ENCODE data around the gene ARHGAP26. TPM values are rescaled to one million over a fixed set of nuclear protein-coding genes. Genes with fewer than 3 reads are reported as not detected.

ARHGAP26 gene
- total RNA-seq, 1 experiment from 2014 or later, result 65.5 TPM

GRCh38 chr5:143183989-143184388 is 413.8 kb downstream of the ARHGAP26 start:
- H3K4me1 ChIP-seq (ENCODE audit: control insufficient read depth, insufficient read depth, low read length), result peaks cover 14% of the 10 kb centered on the region
- BruUV-seq (replicated peaks), result no TSS peak
- intact Hi-C loops (cut with micrococcal nuclease; ENCODE audit: unreplicated experiment) (no loop called here), in situ Hi-C loops (cut with HindIII; ENCODE audit: low pct_unique_long_range_greater_than_20kb, low sequenced_read_pairs) (no loop called here)
- DNase-seq (ENCODE audit: low read depth, low spot score) (no peak), ATAC-seq (no peak)
- ChIA-PET POLR2A (interaction anchor here (0.6 to 0.7 kb wide), 2 partner anchors 221 to 478 kb away, joined by 3 to 6 read pairs; no protein-coding TSS in a partner anchor), CTCF (no interaction called here)
- no peaks in the 10 kb centered on the region for H3K9me3 ChIP-seq (ENCODE audit: control insufficient read depth, insufficient read depth, low read depth, low read length)
- TF ChIP-seq REST (IDR thresholded peaks at IDR 0.05; ENCODE audit: insufficient read depth in 1 of 2, low read depth in 2 of 2, low read length in 1 of 2) (no peak), POLR2AphosphoS5 (IDR thresholded peaks at IDR 0.05; ENCODE audit: low read depth, low read length) (no peak), TCF7L2 (IDR thresholded peaks at IDR 0.05; ENCODE audit: low read depth, low read length) (no peak), CTCF (IDR thresholded peaks at IDR 0.05) (no peak), SIN3A (IDR thresholded peaks at IDR 0.05; ENCODE audit: borderline replicate concordance, insufficient read depth, low read depth, low read length) (no peak)
- H3K27me3 ChIP-seq (ENCODE audit: control insufficient read depth, insufficient read depth, low read length), result no peaks in the 10 kb centered on the region
- no peak overlapping the region for H3K4me3 ChIP-seq (ENCODE audit: low read depth in 2 of 2, low read length in 2 of 2)
- no peaks in the 10 kb centered on the region for H3K36me3 ChIP-seq (ENCODE audit: control insufficient read depth, insufficient read depth, low read length)
- no peak overlapping the region for H3K27ac ChIP-seq (ENCODE audit: low read length)

- Histone ChIP-seq H3K9me3 (ENCODE audit: control insufficient read depth, insufficient read depth, low read depth, low read length) (no peaks in the 10 kb centered on the region), H3K27ac (ENCODE audit: low read length) (no peak overlapping the region), H3K4me3 (ENCODE audit: low read depth in 2 of 2, low read length in 2 of 2) (no peak overlapping the region), H3K4me1 (ENCODE audit: control insufficient read depth, insufficient read depth, low read length) (peaks cover 14% of the 10 kb centered on the region), H3K36me3 (ENCODE audit: control insufficient read depth, insufficient read depth, low read length) (no peaks in the 10 kb centered on the region), H3K27me3 (ENCODE audit: control insufficient read depth, insufficient read depth, low read length) (no peaks in the 10 kb centered on the region)
- BruUV-seq (replicated peaks), result no TSS peak
- intact Hi-C loops (cut with micrococcal nuclease; ENCODE audit: unreplicated experiment) (no loop called here), in situ Hi-C loops (cut with HindIII; ENCODE audit: low pct_unique_long_range_greater_than_20kb, low sequenced_read_pairs) (no loop called here)
- POLR2A ChIA-PET, result no interaction called here
- DNase-seq (ENCODE audit: low read depth, low spot score), result no peak
- TF ChIP-seq POLR2AphosphoS5 (IDR thresholded peaks at IDR 0.05; ENCODE audit: low read depth, low read length) (no peak), SIN3A (IDR thresholded peaks at IDR 0.05; ENCODE audit: borderline replicate concordance, insufficient read depth, low read depth, low read length) (no peak), CTCF (IDR thresholded peaks at IDR 0.05) (no peak), REST (IDR thresholded peaks at IDR 0.05; ENCODE audit: insufficient read depth in 1 of 2, low read depth in 2 of 2, low read length in 1 of 2) (no peak), TCF7L2 (IDR thresholded peaks at IDR 0.05; ENCODE audit: low read depth, low read length) (no peak)
- CTCF ChIA-PET, result no interaction called here
- ATAC-seq, result no peak
These were observed 416.4 kb downstream of the ARHGAP26 start for GRCh38 chr5:143186623-143187022.
